ENCODE measurements around the gene KRTAP10-1.

Gene KRTAP10-1

DNA sequence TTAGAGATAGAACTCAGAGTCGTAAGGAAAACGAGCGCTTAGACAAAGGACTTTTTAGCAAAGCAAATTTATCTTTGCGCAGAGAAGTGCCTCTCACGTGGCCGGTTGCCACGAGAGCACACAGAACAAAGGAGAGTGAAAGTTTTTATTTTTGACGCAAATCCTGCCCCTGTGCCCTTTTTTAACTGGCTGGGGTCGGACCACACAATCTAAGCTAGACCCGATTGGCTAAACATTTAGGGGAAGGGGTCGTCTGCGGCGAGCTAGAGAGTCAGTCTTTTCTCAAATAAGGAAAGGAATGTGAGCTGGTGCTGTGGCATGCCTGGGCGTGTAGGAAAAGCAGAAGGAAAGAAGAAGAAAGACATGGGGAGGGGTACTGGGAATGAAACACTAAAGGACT is 8.9 kb upstream of the KRTAP10-1 start:
- no peak for DNase-seq (ENCODE audit: low read depth in 2 of 2)

DNA sequence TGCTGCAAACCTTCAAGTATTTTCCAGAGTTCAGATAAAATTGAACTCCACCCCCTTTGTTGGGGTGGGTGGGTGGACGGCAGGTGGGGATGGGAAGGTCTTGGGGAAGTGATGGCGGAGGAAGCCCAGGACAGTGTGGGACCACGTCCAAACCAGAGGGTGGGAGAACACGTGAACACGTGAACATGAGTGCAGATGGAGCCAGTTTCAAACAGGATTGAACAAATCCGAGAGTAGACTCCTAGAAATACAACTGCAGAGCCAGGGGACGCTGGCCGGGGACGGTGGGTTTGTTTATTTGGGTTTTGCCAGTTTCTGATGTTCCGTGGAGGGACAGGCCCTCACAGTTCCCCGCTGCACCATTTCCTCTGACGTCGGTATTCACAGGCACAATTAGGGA is 8.4 kb upstream of the KRTAP10-1 start:
- DNase-seq (ENCODE audit: low read depth in 2 of 2): no peak

DNA sequence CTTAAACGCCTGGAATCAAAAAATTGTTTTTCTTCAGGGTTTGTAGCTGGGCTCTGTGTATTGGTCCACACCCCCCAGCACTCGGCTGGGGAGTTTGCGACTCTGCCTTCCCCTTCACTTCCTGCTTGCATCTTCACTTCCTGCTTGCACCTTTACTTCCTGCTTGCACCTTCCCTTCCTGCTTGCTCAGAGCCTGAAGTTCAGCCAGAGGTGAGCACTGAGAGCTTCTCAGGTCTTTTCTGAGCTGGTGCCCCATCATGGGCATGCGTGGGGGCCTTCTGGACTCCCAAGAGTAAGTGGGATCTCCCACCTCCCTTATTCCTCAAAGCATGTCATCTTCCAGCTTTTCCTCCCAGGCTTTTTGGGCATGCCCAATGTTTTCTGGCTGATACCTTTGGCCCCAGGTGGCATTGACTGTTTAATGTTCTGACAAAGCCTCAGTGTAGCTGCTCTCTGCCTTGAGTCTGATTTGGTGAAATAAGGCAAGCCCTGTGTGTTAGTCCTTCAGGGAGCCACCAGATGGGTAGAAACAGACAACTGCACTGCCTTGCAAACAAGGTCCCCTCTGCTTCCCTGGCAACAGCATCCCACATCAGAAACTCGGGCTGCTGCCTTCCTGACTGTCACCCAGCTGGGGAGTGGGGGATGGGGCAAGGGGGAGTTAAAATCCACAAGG is 7.8 kb upstream of the KRTAP10-1 start:
- no peak for DNase-seq (ENCODE audit: low read depth in 2 of 2)

DNA sequence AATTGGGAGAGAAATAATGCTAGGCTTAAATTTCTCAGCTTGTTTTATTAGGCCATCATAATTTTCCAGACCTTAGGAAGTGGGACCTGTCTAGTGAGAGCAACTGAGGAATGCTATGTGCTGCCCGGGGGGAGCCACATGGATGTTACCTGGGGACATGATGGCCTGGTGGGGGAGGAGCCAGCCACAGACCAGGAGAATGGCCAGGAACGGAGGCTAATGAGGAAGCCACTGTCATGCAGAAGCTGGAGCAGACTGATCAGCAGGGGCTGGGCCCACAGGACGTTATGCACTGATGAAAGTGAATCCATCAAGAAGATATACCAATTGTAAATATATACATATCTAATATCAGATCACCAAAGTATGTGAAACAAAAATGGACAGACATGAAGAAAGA is 4.6 kb upstream of the KRTAP10-1 start:
- DNase-seq (ENCODE audit: low read depth in 2 of 2): no peak

DNA sequence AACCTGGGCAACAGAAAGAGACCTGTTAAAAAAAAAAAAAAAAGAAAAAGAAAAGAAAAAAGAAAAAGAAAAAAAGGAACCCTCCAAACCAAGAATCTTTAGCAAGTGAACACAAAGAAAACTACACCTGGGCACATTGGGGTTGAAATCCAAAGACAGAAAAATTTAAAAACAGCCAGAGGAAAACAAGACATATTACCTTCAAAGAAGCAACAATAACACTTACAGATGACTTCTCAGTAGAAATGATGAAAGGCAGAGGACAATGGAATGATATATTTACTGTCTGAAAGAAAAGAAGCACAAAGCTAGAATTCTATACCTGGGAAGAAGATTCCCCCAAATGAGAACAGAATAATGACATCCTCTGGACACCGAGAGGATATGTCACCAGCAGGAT is 2.7 kb upstream of the KRTAP10-1 start:
- DNase-seq (ENCODE audit: low read depth in 2 of 2): no peak

DNA sequence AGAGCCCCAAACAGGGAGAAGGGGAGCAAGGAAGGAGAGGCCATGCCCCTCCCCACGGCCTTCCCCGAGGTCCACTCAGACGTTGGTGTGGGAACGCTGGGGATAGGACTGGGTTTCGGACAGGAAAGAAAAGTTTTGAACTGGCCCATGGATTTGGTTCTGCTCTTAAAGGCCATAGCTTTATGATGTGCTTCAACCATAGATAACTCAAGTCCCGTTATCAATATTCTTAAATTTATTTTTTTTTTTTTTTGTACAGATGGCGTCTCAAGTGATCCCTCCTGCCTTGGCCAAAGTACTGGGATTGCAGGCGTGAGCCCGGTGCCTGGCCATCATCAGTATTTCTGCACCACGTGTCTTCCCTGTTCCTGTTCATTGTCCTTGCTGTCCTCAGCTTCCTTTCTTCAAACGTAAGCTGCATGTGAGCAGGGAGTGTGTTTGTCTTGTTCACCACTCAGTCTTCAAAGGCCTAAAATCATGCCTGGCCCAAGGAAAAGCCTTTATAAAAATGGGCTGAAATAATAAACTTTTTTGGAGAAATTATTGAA is 820 bp upstream of the KRTAP10-1 start:
- no peak for DNase-seq (ENCODE audit: low read depth in 2 of 2)

DNA sequence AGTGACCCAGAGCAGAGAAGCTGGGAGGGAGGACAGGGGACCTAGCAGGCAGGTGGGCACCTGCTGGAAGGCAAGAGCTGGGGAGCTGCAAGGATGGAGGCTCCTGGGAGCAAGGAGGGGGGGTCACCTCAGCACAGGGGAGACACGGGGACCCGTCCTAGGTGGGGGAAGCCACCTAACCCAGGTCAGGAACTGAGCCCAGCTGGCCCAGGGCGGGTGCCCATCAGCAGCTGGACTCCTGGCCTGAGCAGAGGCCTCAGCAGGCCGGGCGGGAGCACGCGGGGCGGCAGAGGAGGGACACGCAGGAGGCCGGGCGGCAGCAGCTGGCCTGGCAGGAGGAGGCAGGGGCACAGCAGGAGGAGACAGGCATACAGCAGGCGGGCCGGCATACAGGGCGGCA is 949 bp downstream of the KRTAP10-1 start:
- DNase-seq (ENCODE audit: low read depth in 2 of 2): no peak

DNA sequence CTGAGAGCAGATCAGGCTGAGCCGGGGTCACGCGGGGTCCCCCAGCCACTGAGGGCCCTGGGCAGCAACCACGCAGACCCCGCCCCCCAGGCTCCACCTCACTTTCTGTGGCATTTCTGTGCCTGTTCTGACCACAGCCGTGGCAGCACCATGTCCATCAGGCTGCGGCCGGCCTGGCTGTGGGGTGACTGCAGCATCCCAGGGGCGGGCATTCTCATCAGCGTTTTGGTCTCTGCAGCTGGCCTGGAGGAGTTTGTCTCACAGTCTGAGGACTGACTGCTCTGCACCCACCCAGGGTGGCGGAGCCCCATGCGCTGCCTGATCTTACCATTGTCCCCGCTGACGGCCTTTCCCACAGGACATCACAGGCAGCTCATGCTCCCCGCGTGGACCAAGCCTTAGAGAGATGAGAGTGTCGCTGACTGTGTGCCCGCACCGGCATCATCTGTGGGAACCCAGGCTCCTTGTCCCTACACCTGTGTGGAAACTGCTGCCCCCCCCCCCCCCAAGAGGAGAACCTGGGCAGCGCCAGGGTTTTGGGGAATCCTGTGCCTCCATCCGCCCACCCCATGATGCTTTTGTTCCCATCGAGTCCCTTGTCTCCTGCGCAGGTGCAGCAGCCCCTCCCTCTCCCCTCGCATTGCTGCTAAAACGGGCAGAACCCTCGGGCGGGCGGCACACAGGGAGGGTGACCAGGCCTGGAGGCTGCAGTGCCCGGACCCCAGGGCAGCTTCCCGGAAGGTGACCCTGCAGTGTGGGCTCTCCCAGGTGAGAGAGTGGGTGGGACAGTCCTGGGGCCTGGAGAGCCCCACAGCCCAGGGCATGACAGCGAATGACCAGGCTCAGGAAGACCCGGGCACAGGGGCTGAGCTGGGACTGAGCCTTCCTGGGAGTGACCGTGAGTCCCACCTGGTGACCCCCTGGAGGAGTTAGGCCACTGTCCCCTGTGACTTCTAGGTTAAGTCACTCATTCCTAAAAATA is 1.8 kb downstream of the KRTAP10-1 start:
- DNase-seq (ENCODE audit: low read depth in 2 of 2): no peak

DNA sequence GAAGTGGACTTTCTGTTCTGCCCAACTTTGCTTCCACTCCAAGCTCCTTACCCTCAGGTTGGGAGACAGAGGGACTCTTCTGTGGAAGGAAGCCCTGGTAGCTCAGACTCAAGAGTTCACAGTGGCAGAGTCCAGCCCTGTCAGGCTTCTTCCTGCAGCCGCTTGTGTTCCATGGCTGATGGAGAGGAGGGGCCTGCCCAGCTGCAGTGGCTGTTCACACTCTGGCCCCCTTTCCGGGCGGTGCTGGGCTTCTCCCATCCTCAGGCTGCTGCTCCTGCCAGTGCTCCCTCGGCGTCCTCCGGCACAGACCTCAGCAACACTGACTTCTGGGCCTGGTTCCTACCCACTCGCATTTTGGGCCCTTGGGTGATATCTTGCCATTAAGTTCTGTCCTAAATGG is 4.0 kb downstream of the KRTAP10-1 start:
- DNase-seq (ENCODE audit: low read depth in 2 of 2): no peak

DNA sequence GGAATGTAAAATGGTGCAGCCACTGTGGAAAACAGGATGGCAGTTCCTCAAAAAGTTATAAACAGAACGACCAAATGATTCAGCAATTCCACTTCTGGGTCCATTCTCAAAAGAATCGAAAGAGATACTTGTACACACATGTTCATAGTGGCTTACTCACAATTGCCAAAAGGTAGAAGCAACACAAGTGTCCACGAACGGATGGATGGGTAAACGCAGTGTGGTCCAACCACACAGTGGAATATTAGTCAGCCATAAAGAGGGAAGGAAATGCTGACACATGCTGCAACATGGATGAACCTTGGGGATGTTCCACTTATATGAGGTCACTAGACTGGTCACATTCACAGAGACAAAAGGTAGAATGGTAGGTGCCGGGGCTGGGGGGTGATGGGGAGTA is 5.3 kb downstream of the KRTAP10-1 start:
- no peak for DNase-seq (ENCODE audit: low read depth in 2 of 2)

DNA sequence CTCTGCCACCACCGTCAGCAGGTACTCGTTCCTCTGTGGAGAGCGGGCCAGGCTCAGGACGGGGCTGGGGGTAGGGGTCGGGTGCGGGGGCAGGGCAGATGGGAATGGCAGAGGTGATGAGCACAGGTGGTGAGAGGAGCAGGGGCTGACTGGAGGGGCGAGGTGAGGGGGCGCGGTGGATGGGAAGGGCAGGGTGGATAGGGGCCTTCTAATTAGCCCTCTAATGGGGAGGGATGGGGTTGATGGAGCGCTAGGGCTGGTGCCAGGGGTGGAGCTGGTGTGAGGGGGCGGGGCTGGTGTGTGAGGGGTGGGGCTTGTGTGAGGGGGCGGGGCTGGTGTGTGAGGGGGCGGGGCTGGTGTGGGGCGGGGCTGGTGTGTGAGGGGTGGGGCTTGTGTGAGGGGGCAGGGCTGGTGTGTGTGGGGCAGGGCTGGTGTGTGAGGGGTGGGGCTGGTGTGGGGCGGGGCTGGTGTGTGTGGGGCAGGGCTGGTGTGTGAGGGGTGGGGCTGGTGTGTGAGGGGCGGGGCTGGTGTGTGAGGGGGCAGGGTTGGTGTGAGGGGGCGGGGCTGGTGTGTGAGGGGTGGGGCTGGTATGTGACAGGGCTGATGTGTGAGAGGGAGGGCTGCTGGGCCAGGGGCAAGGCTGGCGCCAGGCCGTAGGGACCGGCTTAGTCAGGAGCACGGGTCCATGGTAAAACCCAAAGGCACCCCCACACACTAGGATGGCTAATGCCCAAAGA is 5.9 kb downstream of the KRTAP10-1 start:
- no peak for DNase-seq (ENCODE audit: low read depth in 2 of 2)

DNA sequence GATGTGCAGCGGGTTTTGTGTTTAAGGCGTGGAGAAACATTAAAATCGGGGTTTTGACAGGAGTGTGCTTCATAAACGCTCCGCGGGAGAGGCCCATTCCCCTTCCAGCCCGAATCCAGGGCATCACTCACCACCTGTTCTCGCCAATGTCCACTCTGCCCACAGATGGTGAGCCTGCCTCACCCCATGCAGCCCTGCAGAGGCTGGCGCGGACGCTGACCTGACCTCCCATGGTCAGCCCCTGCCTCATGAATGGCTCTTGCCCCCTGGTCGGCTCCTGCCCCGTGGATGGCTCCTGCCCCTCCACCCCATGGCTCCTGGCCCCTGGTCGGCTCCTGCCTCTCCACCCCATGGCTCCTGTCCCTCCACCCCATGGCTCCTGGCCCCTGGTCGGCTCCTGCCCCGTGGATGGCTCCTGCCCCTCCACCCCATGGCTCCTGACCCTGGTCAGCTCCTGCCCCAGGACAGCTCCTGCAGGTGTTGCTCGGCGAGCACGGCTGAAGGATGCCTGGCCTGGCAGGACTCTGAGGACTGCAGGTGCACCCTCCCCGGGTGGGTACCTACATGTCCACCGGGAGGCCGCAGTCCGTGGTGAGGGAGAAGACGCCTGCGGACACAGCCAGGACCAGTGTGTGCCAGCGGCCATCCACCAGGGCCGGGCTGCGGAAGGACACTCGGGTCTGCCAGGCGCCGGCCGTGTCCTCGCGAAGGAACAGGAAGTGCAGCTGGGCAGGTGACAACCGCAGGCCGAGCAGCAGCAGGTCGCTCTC is 6.7 kb downstream of the KRTAP10-1 start:
- DNase-seq (ENCODE audit: low read depth in 2 of 2): no peak

DNA sequence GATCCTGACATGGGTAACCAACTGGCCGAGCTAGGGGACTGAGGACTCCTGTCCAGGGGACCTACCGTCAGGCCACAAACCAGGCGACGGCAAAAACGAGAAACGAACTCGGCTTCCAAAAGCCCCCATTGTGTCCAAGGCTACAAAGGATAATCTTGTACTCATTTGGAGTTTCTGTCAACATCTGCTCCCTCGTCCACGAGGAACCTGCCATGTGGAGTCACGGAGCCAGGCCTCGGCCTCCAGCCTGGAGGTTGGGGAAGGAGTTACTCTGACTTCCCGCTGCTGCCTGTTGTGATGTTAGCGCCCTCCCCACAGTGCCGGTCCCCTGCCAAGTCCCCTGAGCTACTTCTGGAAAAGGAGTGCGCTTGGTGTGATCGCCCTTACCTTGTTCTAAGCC is 7.3 kb downstream of the KRTAP10-1 start:
- no peak for DNase-seq (ENCODE audit: low read depth in 2 of 2)

DNA sequence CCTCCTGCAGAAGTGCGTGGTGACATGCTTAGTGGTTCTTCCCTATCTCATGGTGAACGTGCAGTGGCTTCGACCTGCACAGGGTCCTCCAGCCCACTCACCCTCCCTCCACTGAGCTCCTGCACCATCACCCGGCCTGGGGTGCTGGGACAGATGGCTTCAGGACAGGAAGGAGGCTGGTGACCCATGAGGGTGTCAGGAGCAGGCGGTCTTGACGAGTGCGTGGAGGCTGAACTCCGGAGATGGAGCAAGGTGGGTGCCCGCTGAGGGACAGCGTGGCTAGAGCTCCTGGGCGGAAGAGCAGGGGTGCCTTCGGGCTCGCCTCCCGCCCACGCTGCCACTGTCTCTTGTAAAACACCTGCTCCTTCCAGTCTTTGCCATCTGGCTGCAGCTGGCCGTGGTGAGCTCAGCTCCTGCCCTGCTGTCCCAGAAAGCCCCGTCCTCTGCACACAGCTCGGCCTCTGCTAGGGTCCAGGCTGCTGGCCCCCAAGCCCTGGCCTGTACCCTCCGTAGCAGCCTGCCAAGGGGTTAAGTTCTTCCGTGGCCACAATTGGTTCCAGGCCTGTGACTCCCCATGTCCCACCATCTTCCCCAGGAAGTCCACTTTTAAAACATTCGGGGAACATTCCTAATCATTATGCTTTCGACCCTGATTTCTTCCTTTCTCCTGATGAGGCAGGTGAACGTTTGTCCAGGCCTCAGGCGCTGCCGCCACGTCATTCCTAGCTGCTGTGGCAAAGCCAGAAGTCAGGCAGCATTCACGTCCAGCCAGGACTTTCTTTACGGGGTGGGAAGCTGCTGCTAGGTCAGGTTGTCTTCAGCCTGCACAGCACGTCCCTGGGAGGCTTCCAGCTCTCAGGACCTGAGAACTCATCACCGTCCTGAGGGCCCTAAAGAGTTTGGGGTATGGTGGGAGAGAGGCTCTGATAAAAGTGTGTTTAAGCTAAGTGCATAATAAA is 8.1 kb downstream of the KRTAP10-1 start:
- DNase-seq (ENCODE audit: low read depth in 2 of 2): no peak

DNA sequence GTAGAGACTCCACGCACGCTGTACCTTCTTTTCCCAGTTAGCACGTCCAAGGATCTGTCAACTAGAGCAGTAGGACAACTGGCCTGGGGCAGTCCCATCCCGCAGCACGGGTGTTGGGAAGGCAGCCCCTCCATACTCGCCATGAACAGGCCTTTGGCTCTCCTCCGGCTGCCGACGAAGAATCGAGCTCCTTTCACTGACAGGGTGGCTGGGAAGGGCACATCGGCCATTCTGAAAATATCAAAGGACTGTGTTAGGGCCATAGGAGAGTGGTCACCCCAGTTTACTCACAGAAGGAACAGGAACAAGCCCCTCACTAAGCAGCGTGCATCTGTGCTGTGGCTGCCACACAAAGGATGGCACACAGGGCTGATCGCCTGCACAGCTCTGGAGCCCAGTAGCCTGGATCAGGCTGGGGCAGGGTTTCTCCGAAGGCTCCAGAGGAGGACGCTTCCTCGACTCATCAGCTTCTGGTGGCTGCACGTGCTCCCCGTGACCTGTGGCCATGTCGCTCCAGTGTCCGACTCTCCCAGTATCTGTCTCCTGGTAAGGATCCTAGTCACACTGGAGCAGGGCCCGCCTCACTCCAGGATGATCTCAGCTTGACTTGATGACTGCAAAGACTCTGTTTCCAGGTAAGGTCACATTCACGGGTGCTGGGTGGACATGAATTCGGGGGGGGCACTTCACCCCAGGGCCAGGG is 8.9 kb downstream of the KRTAP10-1 start:
- no peak for DNase-seq (ENCODE audit: low read depth in 2 of 2)

DNA sequence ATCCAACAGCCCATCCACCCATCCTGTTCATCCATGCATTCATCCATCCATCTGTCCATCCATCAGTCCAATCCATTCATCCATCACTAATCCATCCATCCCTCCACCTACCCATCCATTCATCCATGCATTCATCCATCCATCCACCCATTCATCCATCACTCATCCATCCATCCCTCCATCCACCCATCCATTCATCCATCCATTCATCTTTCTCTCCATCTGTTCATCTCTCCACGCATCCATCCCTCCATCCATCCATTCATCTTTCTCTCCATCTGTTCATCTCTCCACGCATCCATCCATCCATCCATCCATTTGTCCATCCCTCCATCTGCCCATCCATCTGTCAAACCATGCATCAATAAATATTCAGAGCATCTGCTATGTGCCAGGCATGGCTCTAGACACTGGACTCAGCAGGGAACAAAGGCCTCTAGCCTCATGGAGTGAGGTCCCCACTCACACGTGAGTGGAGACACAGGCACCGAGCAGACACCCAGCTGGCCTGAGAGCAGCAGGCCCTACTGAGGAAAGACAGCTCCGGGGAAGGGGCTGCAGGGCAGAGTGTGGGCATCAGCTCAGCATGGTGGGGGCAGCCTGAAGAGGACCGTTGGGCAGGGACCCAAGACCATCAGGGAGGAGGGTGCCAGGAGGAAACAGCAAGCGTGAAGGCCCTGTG is 9.6 kb downstream of the KRTAP10-1 start:
- no peak for DNase-seq (ENCODE audit: low read depth in 2 of 2)

DNA sequence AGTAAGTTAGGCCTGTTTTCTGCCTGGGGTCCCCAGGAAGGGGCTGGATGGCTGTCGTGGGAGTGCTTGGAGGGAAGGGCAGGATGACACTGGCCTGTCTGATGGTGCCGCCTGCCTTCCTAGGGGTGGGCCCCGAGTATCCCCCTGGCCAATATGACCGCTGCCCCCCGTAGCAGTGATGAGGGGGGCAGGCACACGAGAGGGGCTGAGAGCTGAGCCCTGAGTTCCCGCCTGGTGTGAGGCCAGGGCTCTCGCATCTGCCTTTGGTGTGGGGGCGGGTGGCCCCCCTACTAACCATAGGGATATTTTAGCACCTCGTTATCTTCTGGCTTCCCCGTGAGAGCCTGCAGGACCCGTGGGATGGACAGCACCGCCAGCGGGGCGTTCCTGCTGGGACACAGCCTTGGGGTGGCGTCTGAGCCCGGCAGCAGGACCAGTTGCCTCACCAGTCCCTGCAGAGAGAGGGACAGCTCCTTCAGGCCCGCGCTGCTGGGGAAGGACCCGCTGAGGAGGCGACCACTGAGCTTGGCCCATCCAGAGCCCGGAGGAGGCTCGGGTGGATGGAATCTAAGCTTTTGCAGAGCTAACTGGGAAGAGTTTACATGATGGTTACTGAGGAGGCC is 10.4 kb downstream of the KRTAP10-1 start:
- DNase-seq (ENCODE audit: low read depth in 2 of 2): no peak

DNA sequence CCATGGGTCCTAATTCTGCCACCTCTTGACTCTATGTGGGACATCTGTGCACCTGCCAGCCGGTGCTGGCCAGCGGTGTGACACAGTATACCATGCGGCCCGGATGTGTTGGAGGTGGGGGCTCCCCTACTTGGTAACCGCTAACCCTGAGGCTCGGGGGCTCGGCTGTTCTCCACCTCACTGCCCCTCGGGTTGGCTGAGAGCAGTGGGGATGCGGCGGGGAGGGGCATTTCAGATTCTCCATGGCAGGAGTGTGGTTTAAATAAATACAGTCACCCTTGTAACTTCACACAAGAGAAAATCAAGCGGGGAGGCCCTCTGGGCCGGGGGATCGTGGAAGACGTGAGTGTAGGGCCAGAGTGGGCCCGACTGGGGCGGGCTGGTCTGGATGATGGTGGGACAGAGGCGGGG is 11.0 kb downstream of the KRTAP10-1 start:
- DNase-seq (ENCODE audit: low read depth in 2 of 2): no peak

DNA sequence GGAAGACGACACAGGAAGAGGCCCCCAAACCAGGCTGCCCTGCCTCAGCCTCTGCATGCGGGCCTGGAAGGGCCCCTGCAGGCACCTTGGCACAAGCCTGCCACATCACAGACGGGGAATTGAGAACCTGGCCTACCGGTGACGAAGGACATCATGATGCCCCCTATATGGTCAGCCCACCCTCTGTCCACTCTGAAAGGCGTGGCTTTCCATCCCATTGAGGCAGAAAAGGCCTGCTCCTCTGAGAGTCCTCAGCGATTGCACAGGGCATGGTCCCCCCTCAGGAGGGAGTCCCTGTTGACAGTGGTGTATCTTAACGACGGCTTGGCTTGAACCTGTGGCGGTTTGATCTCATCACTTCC is 11.4 kb downstream of the KRTAP10-1 start:
- DNase-seq (ENCODE audit: low read depth in 2 of 2): no peak

Measured in activated CD4-positive, alpha-beta T cell treated with anti-CD3 and anti-CD28 coated beads for 24 hours (primary cell).